B cell (primary cell): Measurements from ENCODE around the gene ACOT9.

Experiments used
- EZH2 ChIP-seq: IDR thresholded peaks from 2 replicates; pipeline ENCODE4 v1.6.1; 2012; ENCODE audit warnings: borderline replicate concordance, low read depth, mild to moderate bottlenecking, moderate library complexity, low read length; ENCODE audit not compliant: insufficient read depth, poor library complexity, severe bottlenecking
- TF ChIP-seq, protein P1 (sequence below): fragments of 200-600 bp; IDR thresholded peaks from one replicate; pipeline ENCODE4 v1.8.0; 2022; ENCODE audit warnings: antibody characterized with exemption, mild to moderate bottlenecking

DNA sequence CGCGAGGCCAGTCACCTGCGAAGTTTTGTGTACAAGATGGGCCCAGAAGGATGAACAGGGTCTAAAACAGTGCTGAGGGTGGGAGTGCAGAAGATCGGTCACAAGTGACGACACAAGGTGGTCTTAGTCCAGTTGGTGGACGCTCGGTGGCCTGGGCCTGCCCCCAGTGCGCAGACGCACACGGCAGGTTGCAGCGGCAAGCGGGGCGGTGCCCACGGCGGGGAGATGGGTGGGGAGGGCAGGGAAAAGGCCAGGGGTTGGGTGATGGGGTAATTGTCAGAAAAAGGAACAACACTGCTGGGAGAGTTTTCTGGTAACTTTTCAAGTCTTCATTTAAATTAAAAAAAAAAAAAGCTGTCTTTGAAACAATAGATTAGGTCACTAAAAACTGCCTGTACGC is 76.8 kb downstream of the ACOT9 start:
- TF ChIP-seq, protein P1, sequence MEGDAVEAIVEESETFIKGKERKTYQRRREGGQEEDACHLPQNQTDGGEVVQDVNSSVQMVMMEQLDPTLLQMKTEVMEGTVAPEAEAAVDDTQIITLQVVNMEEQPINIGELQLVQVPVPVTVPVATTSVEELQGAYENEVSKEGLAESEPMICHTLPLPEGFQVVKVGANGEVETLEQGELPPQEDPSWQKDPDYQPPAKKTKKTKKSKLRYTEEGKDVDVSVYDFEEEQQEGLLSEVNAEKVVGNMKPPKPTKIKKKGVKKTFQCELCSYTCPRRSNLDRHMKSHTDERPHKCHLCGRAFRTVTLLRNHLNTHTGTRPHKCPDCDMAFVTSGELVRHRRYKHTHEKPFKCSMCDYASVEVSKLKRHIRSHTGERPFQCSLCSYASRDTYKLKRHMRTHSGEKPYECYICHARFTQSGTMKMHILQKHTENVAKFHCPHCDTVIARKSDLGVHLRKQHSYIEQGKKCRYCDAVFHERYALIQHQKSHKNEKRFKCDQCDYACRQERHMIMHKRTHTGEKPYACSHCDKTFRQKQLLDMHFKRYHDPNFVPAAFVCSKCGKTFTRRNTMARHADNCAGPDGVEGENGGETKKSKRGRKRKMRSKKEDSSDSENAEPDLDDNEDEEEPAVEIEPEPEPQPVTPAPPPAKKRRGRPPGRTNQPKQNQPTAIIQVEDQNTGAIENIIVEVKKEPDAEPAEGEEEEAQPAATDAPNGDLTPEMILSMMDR: no peak
- no peak for TF ChIP-seq EZH2
